Effector memory CD8-positive, alpha-beta T cell (primary cell): ENCODE measurements around the gene GMCL1.

Experiments used
- ATAC-seq: fragments of 150-1000 bp; cut with Tn5 transposase; replicated peaks from 2 replicates; pipeline ENCODE4 v1.10.0; 2021; ENCODE audit warnings: mild to moderate bottlenecking, moderate library complexity
- DNase-seq, 3 experiments: peaks; one replicate each; pipeline ENCODE4 v3.0.0; 2021
- H3K27ac Mint-ChIP-seq, 2 donors: one replicate each; pipeline ENCODE4 v1.8.0; 2022; ENCODE audit warnings: mild to moderate bottlenecking in 2 of 2, mixed read lengths in 2 of 2, moderate library complexity in 2 of 2
- H3K27me3 Mint-ChIP-seq, 2 donors: one replicate each; pipeline ENCODE4 v1.8.0; 2022; ENCODE audit warnings: mixed read lengths in 2 of 2
- H3K36me3 Mint-ChIP-seq: one replicate; pipeline ENCODE4 v1.8.0; 2022; ENCODE audit warnings: mild to moderate bottlenecking, moderate library complexity, mixed read lengths; ENCODE audit not compliant: insufficient read depth
- H3K4me1 Mint-ChIP-seq, 2 donors: one replicate each; pipeline ENCODE4 v1.8.0; 2022; ENCODE audit warnings: low read depth in 2 of 2, mixed read lengths in 2 of 2
- H3K4me3 Mint-ChIP-seq, 2 donors: one replicate each; pipeline ENCODE4 v1.8.0; 2022; ENCODE audit warnings: mild to moderate bottlenecking in 2 of 2, mixed read lengths in 2 of 2, moderate library complexity in 2 of 2
- H3K9me3 Mint-ChIP-seq, 2 donors: one replicate each; pipeline ENCODE4 v1.8.0; 2022; ENCODE audit warnings: mixed read lengths in 2 of 2

The GMCL1 gene

DNA sequence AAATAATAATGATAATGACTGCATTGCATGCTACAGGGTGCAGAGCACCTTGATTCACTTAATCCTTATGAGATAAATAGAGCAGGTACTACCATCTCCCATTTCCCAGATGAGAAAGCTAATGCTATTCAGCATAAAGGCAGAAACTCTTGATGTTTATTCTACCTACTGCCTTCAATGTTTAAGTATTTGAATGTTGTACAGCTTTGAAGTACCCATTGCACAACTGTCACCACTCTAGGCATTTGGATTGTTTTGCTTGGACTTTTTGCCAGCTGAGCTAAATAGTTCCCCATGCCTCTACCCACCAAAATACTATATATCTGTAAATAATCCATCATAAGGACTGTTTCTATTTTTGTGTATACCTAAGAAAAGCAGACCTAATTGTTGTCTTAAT is 77.8 kb downstream of the GMCL1 start:
- Mint-ChIP-seq H3K27ac (no peak overlapping the region), H3K36me3 (peaks cover 71% of the 10 kb centered on the region), H3K27me3 (no peaks in the 10 kb centered on the region), H3K9me3 (no peaks in the 10 kb centered on the region), H3K4me1 (peaks cover 8 to 19% of the 10 kb centered on the region in 2 donors), H3K4me3 (no peak overlapping the region)
- ATAC-seq (no peak), DNase-seq (no peak)

DNA sequence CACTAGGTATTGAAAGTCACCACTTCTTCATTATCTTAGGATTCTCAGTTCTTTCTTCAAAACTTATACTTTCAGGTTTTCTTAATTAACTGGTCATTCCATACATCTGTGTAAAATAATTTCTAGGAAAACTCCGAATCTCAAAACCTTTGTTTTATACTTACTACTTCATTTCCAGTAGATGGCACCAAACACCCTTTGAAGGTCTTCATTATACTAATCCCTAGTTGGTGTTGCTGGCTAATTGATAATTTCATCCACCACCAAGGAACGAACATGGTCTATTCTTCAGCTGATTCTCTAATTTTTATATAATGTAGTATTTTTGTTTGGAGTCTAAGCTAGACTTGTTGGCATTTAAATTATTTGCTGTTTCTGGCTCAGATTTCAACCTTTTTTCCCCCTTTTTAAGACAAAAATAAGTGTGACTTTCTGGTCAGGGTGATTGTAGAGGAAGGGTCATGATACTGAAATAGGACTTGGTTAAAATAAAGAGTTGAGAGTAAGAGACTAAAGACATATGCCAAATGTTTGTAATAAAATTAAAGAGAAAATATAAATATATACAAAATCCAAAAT is 82.6 kb downstream of the GMCL1 start:
- Mint-ChIP-seq H3K36me3 (peaks cover 53% of the 10 kb centered on the region), H3K9me3 (no peaks in the 10 kb centered on the region), H3K27ac (peak overlapping the region in 1 of 2 donors; percentile 26), H3K4me1 (peaks cover 4 to 9% of the 10 kb centered on the region in 2 donors), H3K27me3 (no peaks in the 10 kb centered on the region), H3K4me3 (peak overlapping the region in 1 of 2 donors; percentile 35)
- DNase-seq, result peak in 1 of 3 experiments; percentile 23
- no peak for ATAC-seq

DNA sequence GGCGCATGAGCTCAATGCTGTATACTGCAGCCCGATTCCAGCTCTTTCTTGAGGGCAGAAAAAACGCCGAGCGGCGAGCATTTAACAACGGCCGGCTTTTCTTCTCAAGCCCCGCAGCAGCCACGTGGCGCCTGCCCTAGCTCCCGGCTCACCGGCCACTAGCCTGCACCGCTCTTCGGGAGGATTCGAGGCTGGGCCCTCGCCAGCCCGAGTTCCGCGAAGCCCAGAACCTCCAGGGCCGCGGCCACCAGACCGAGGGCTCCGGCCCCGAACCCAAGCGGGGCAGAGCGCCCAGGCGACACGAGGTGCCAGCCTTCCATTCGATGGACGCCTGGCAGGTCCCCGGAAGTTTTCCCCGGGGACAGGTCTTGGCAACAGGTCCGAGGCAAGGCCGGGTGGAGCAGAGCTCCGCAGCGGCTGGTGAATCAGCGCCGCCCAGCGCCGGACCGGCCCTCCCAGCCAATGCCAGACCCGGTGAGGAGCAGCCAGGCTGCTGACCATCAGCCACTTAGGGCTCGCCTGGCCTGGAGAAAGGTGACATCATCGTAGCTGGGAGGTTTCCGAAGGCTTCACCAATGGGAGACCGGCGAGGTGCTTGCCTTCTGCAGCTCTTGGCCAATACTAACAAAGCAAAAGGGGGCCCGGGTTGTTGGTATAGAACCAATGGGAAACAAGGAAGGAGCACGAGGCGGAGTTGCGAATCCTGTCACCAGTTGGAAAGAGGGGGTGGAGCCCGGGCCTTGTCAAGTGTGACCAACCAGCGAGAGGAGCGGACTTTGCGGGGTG is 84.9 kb downstream of the GMCL1 start:
- DNase-seq (peak in 1 of 3 experiments; percentile 100), ATAC-seq (peak; percentile 87)
- Mint-ChIP-seq H3K36me3 (peaks cover 49% of the 10 kb centered on the region), H3K27me3 (no peaks in the 10 kb centered on the region), H3K4me3 (peak overlapping the region; percentile 85 to 86), H3K4me1 (peaks cover 11% of the 10 kb centered on the region in 2 donors), H3K9me3 (no peaks in the 10 kb centered on the region), H3K27ac (peak overlapping the region; percentile 87 to 93)

DNA sequence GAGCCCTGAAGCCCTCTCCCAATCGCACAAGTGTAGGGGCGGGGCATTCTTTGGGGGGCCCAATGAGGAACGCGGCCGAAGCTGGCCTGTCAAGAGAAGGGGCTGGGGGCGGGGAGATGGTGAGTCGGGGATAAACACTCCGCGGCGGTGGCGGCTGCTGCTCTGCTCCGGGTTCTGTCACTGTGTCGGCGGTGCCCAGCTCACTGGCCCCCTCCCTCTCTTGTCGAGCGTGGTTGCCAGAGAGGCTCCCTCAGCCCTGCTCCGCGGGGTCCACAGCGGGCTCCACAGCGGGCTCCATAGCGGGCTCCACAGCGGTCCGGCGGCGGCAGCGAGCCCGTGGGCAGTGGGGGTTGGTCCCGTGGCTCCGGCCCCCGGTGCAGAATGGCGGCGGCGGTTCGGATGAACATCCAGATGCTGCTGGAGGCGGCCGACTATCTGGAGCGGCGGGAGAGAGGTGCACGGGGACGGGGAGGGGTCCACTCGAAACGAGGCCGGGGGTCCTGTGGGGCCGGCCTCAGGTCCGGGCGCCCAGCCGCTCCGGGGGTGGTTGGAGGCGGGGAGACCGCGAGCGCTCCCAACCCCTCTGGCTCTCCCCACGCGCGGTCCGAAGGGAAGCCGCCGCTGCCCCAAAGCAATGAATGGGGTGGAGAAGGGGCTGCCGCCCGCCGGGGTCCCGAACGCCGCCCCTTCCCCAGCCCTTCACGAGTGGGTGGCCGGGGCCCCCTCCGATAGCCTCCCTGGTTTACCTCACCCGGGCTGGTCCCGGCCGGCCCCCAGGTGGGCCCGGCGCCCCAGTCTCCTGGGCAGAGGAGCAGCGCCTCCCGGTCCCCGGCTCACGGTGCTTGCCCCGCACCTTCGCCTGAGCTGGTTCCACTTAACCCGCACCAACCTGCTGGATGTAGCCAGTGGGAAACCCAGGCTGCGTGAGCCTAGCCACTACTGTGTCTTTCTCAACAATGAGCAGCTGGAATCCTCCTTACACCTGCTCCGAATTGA is 85.8 kb downstream of the GMCL1 start, which contains the start of gene MXD1:
MXD1 (plus strand) TSS at position 160 of the 996 bp plus-strand sequence; CDS start at position 382, 222 bp downstream.
- Mint-ChIP-seq H3K4me3 (peak within 1 kb of the TSS; percentile 85 to 86), H3K4me1 (peaks cover 11 to 14% of the 10 kb centered on the region in 2 donors), H3K36me3 (peaks cover 53% of the 10 kb centered on the region), H3K27ac (peak within 1 kb of the TSS; percentile 87 to 93), H3K9me3 (no peaks in the 10 kb centered on the region), H3K27me3 (no peaks in the 10 kb centered on the region)
- ATAC-seq (no peak), DNase-seq (peak in 2 of 3 experiments; percentile 99)

DNA sequence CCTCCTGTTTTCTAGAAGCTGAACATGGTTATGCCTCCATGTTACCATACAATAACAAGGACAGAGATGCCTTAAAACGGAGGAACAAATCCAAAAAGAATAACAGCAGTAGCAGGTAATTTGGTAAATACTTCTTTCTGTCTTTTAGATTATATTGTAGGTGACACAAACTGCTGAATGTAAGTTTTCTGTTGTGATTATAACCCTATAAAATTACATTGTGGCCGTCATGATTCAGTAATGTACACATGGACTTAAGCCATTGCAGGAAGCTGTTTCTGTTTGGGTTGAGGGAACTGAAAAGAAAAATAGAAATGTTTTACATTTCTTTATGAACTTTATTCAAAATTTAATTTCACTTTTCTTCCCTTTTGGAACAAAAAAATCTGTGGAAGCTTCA is 86.6 kb downstream of the GMCL1 start:
- Mint-ChIP-seq H3K4me1 (peaks cover 13 to 14% of the 10 kb centered on the region in 2 donors), H3K4me3 (peak overlapping the region; percentile 68 to 85), H3K36me3 (peaks cover 58% of the 10 kb centered on the region), H3K27ac (peak overlapping the region; percentile 44 to 66), H3K27me3 (no peaks in the 10 kb centered on the region), H3K9me3 (no peaks in the 10 kb centered on the region)
- DNase-seq, result no peak
- ATAC-seq, result no peak

DNA sequence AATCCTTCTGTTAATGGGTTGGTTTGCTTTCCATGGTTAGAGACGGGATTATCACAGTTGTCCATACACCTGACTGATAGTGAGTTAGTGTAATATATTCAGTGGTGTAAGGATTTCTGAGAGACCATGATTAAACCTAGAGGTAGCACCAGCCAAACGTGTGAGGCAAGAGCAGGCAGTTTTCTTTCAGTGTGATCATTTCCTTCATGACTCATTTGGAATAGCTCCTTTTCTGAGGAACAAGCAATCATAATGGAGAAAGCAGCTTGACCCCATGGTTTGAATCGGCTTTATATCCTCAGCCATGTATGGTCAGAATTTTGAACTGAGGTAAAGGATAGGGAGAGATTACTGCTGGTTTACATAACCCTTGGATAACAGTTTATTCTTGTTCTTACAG is 88.4 kb downstream of the GMCL1 start:
- DNase-seq, result no peak
- H3K36me3 Mint-ChIP-seq, result peaks cover 64% of the 10 kb centered on the region
- peak overlapping the region in 1 of 2 donors; percentile 24 for H3K27ac Mint-ChIP-seq
- no peaks in the 10 kb centered on the region for H3K27me3 Mint-ChIP-seq
- ATAC-seq, result no peak
- no peaks in the 10 kb centered on the region for H3K9me3 Mint-ChIP-seq
- no peak overlapping the region for H3K4me3 Mint-ChIP-seq
- H3K4me1 Mint-ChIP-seq, result peaks cover 13 to 14% of the 10 kb centered on the region in 2 donors

DNA sequence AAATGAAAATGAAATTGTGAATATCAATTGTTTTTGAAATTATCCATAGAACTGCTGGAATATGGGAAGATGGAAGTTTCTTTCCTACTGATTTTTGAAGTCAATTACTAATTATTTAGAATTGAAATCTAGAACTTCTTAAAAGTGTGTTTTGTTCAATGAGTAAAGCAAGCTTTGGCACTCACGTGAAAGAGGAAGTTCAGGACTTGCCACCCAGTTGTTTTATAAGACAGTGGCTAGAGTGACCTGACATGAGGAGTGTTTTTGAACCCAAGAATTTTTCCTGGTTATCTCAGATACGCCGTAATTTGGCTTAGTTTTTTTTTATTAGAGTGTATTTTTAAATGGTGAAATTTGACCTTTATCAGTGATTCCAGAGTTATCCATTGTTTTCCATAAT is 88.9 kb downstream of the GMCL1 start:
- Mint-ChIP-seq H3K9me3 (no peaks in the 10 kb centered on the region), H3K27me3 (no peaks in the 10 kb centered on the region), H3K4me3 (no peak overlapping the region), H3K4me1 (peaks cover 14 to 16% of the 10 kb centered on the region in 2 donors), H3K27ac (no peak overlapping the region), H3K36me3 (peaks cover 67% of the 10 kb centered on the region)
- ATAC-seq (no peak), DNase-seq (no peak)

DNA sequence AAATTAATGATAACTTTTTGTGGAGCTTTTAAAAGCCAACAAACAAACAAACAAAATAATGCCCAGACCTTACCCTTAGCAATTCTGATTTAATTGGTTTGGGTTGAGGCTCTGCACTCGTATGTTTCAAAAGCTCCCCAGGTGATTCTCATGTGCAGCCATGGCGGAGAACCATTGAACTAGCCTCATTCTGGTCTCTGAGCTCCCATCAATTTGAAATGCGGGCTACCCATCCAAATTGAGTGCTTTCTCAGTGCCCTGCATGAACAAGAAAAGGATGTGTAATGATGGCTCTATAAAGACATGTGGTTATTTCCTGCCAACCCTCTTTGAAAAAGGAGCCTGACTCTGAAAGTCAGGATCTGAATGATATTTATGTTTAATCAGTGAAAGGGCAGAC is 93.7 kb downstream of the GMCL1 start:
- no peak overlapping the region for H3K27ac Mint-ChIP-seq
- H3K36me3 Mint-ChIP-seq, result peaks cover 47% of the 10 kb centered on the region
- no peak for DNase-seq
- H3K4me1 Mint-ChIP-seq, result peaks cover 5 to 12% of the 10 kb centered on the region in 2 donors
- no peaks in the 10 kb centered on the region for H3K27me3 Mint-ChIP-seq
- no peak overlapping the region for H3K4me3 Mint-ChIP-seq
- ATAC-seq, result no peak
- H3K9me3 Mint-ChIP-seq, result no peaks in the 10 kb centered on the region

DNA sequence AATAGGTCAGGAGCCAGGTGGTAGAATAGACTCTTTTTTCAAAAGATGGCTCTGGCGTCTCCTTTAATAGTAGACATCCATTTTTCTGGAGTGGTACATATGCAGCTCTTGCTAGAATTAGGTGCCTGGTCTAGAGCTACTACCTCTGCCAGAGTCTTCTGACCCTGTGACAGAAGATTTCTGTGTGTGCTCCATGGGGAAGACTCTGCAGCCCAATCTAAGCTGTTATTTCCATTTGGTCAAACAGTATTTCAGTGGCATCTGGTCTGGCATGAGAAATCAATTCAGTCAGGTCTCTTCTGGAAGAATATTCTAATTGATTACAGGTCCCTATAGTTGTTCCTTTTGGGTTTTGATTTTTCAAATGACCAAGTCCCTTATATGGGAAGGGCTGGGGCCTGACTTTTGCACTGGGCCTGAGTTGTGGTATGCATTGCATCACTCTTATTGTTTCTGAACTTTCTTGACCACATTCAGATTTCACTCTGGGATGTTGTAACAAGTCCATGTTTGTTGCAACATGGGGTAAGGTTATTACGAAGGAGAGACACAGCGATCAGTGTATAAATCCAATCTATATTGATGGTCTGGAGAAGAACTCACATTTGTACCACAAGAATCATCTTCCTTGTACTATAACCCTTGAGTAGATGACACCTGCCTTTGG is 97.5 kb downstream of the GMCL1 start:
- no peaks in the 10 kb centered on the region for H3K9me3 Mint-ChIP-seq
- H3K4me1 Mint-ChIP-seq, result peaks cover 8 to 16% of the 10 kb centered on the region in 2 donors
- DNase-seq (no peak), ATAC-seq (no peak)
- H3K36me3 Mint-ChIP-seq, result peaks cover 20% of the 10 kb centered on the region
- H3K4me3 Mint-ChIP-seq, result no peak overlapping the region
- no peaks in the 10 kb centered on the region for H3K27me3 Mint-ChIP-seq
- no peak overlapping the region for H3K27ac Mint-ChIP-seq
